ENCODE measurements around the gene EYA2.

The EYA2 gene

GRCh38 chr20:47209982-47210381 is 315.3 kb downstream of the EYA2 start:
- in situ Hi-C loops (cut with MboI; ENCODE audit: low sequenced_read_pairs, unreplicated experiment): no loop called here
- no peak for DNase-seq (ENCODE audit: low spot score)
- no peak for TF ChIP-seq CTCF (IDR thresholded peaks at IDR 0.05; ENCODE audit: borderline replicate concordance, control extremely low read depth, extremely low read depth, insufficient read depth, missing control alignments)

- in situ Hi-C loops (cut with MboI; ENCODE audit: low sequenced_read_pairs, unreplicated experiment): no loop called here
- no peak for TF ChIP-seq CTCF (IDR thresholded peaks at IDR 0.05; ENCODE audit: borderline replicate concordance, control extremely low read depth, extremely low read depth, insufficient read depth, missing control alignments)
- DNase-seq (ENCODE audit: low spot score): no peak
Observed at GRCh38 chr20:47210470-47210869, 315.8 kb downstream of the EYA2 start.

GRCh38 chr20:47211036-47211435 is 316.4 kb downstream of the EYA2 start:
- in situ Hi-C loops (cut with MboI; ENCODE audit: low sequenced_read_pairs, unreplicated experiment): no loop called here
- no peak for TF ChIP-seq CTCF (IDR thresholded peaks at IDR 0.05; ENCODE audit: borderline replicate concordance, control extremely low read depth, extremely low read depth, insufficient read depth, missing control alignments)

GRCh38 chr20:47212606-47213207 is 318.1 kb downstream of the EYA2 start:
- in situ Hi-C loops (cut with MboI; ENCODE audit: low sequenced_read_pairs, unreplicated experiment): no loop called here
- no peak for DNase-seq (ENCODE audit: low spot score)
- TF ChIP-seq CTCF (IDR thresholded peaks at IDR 0.05; ENCODE audit: borderline replicate concordance, control extremely low read depth, extremely low read depth, insufficient read depth, missing control alignments): no peak

More at GRCh38 chr20:47211036-47211435, 316.4 kb downstream of the EYA2 start:
- DNase-seq (ENCODE audit: low spot score): no peak

GRCh38 chr20:47213966-47214365 is 319.3 kb downstream of the EYA2 start:
- no peak for TF ChIP-seq CTCF (IDR thresholded peaks at IDR 0.05; ENCODE audit: borderline replicate concordance, control extremely low read depth, extremely low read depth, insufficient read depth, missing control alignments)
- DNase-seq (ENCODE audit: low spot score): no peak
- in situ Hi-C loops (cut with MboI; ENCODE audit: low sequenced_read_pairs, unreplicated experiment): no loop called here

GRCh38 chr20:47215653-47216397 is 321.2 kb downstream of the EYA2 start:
- in situ Hi-C loops (cut with MboI; ENCODE audit: low sequenced_read_pairs, unreplicated experiment): no loop called here
- no peak for DNase-seq (ENCODE audit: low spot score)
- no peak for TF ChIP-seq CTCF (IDR thresholded peaks at IDR 0.05; ENCODE audit: borderline replicate concordance, control extremely low read depth, extremely low read depth, insufficient read depth, missing control alignments)

All from GM13976 (cell line).